CD4-positive, alpha-beta T cell treated with Interleukin-21 for 1 hour (primary cell): ENCODE measurements around the gene EML1.
"Not testable (repeated sequence)": the region's sequence is repeated elsewhere in the genome, so short reads cannot be mapped to it uniquely, and the experiment has no call there.

Experiments used
- DNase-seq: peaks from one replicate; pipeline ENCODE4 v3.0.0-alpha.2; 2020

The EML1 gene

DNA sequence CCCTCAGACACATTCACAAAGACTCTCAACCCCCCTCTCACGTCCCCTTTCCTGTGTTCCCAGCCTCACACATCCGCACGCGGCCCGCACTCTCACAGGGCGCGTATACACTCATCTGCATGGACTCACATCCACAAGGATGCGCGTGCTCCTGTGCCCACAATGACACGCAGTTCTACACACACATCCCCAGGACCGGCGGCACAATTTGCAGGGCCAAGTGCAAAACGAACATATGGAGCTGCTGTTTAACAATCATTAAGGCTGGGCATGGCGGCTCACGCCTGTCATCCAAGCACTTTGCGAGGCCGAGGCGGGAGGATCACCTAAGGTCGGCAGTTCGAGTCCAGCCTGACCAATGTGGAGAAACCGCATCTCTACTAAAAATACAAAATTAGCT lies 36.4 kb upstream of the EML1 start:
- no peak for DNase-seq

GRCh38 chr14:99757331-99758070 lies 35.7 kb upstream of the EML1 start:
- DNase-seq: no peak

DNA sequence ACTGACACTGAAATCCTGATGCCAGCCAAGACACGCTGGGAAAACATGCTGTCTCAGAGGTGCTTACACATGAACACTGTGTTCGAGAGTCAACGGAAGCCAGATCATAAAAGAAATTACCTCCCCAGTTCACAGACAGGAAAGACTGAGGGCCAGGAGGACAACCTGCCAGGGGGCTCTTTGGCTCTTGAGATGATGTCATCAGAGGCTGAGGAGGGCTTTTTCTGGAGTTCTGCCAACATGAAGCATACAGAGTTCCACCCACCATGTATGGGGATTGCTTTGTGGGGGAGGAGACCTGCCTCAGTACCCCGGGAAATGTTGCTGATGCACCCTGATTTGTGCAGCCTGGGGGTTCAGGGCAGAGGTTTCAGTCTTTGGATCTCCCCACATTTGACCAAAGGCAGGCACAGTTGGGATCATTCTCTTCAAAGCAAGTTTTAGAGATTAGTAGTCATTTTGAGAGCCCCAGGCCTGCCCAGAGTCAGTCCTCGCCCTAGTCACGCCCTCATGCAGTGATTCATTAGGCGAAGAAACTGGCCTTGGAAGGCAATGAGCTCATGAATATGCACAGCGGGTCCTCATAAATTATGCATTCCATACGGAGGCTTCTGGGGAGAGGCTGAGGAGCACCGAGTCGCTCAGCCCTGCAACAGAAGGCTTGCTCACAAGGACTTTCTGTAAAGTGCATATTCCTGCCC lies 34.9 kb upstream of the EML1 start:
- no peak for DNase-seq

- no peak for DNase-seq
These were observed 34.2 kb upstream of the EML1 start for GRCh38 chr14:99758872-99759545.

- DNase-seq: no peak
These were observed 33.7 kb upstream of the EML1 start for GRCh38 chr14:99759546-99759925.

- DNase-seq: no peak
These were observed 32.4 kb upstream of the EML1 start for GRCh38 chr14:99760817-99761216.

- DNase-seq: not testable (repeated sequence)
These were observed 30.3 kb upstream of the EML1 start for GRCh38 chr14:99762911-99763310.

DNA sequence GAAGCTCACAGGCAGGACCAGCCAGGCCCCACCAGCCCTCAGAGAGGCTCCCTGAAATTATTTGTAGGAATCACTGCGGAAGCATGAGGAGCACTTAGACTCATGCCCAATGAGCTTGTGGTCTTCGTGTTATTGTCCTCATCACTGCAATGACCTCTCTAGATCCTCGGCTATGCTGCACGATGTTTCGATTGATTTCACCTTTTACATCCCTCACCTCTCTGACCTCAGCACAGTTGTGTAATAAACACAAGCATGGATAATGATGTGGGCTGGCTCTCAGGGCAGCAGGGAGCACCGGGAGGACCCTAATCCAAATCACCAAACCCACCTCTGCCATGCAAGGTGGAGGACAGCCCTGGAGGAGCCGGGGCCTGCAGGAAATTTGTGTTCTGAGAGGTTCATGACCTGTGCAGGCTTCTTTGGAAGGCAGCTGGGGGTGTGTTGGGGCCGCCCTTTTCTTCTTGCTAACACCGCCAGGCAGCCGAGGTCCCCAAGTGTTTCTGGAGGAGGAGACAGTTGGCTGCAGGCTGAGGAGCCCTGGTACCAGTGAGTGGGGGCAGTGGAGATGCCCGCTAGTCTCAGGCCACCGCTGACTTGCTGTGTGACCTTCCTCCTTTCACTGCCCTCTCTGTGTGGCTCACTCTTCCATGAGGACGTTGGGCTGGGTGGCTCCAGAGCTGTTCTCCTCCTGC lies 29.5 kb upstream of the EML1 start:
- no peak for DNase-seq

DNA sequence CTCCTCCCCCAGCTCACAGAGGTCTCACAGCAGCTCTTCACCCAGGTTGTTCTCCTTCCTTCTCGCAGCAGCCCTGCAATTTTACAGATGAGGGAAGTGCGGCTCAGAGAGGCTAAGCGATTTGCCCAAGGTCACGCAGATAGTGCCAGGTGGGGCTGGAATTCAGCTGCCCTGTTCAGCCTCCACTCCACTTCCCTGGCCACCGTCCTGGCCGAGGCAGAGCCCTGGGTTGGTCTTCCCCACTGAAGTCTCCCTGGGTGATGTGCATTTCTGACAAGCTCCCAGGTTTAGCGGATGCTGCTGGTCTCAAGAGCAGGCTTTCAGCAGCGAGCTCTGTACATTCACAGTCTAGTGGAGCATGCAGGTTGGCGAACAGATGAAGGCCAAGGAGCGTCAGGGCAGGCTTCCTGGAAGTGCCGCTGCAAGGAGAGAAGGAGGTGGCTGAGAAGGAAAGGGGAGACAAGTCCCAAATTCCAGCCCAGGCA lies 28.9 kb upstream of the EML1 start:
- DNase-seq: no peak

- no peak for DNase-seq
These were observed 24.8 kb upstream of the EML1 start for GRCh38 chr14:99768381-99768780.

DNA sequence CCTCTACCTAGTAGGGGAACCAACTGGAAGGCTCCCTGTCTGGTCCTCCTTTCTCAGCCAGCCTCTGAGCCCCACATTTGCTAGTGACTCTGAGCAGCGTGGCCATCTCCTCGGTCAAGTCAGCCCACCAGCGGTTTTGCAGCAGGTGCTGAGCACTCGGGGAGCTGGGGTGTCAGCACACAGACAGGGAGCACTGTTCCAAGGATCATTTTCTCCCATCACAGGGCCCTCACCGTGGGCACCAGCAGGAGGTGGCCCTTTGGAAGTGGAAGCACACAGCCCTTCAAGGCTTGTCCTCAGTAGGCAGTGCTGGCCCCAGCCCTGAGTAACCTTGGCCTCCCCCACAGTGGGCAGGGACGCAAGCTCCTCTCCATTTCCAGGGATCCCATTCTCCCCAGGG lies 24.1 kb upstream of the EML1 start:
- DNase-seq: no peak

DNA sequence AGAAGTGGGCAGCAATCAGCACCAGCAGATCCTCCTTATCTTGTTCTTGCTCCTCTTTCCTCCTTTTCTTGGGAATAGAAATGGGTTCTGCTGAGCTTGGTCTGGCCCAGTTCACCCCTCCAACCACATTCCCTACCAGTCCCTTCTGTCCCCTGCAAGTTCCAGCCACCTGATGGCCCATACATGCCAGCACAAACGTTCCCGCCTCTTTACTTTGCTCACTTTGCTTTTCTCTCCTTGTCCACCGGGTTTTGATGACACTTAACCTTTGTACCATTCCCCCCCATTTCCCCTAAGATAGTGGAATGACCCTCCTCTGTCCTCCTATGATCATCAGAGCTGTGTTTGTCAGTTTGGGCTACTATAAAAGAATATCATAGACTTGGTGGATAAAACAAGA lies 23.4 kb upstream of the EML1 start:
- DNase-seq: no peak

GRCh38 chr14:99772371-99773283 lies 20.6 kb upstream of the EML1 start:
- no peak for DNase-seq

DNA sequence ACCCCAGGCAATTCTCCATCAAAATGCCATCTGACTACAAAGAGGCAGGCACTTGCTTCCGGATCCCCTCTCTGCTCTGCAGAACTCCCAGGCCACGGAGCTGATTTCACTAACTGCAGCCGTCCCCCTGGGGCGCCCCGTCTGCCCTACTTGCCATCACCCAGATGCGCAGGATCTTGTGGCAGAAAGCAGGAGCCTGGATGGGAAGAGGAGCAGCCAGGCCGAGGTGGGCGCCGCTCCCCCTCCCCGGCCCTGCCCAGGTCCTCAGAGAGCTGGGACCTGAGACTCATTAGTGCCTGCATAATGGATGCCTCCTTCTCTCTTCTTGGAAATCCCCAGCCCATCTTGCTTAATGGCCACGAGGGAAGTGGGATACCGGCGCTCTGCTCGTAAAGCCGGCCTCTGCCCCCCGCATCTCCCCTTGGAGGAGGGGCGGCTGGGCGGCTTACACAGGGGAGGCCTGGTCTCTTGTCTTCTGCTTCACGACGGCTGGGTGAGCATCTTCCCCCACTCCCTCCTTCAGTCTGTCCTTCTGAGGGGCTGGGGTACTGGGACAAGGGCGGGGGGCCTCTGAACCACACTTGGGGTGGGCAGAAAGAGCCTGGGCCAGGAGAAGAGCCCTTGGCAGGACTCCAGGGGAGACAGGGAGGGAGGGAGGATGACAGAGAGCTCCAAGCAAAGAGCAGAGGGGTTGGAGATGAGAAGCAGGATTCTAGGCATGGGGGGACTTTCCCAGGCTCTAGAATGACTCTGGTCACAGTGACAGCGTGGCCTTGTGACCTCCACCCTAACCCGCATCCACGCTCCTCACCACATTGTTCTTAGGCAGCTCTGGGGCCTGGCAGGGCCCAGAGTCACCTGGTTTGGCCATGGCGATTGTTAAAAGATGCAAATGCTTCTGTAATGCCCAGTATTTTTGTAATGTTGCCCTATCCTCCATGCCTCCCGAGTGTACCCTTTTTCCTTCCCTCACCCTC lies 19.4 kb upstream of the EML1 start:
- DNase-seq: no peak

DNA sequence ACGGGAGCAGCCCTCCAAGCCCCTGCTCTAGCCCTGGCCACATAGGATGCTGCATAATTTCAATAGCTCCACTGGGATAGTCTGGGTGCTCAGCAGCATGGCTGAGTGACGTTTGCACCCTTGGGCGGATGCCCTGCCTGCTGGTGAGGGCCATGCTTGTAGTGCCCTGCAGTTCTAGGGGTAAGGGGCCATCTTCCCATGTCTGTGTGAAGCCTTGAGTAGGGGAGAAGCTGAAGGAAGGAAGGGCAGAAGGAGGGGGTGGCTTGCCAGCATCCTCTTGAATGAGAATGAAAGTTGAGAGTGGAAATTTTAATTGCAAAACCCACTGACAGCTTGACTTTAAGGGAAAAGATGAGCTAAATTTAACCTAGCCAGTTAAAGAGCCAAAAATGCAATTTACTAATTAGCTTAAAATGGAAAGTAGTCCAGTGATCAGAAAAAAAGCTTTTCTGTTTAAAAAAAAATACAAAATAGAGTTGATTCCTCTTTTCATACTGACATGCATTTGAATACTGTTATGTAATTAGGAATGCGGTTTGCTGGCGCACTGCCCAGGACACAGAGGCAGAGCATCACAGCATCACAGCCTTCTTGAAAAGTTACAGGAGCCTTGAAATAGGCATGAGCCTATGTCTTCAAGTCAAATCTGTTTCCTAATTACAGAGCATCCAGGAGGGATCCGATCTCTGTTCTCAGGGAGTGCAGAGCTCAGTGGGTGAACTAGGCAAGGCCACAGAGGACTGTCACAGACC lies 18.5 kb upstream of the EML1 start:
- no peak for DNase-seq

GRCh38 chr14:99775351-99775750 lies 17.9 kb upstream of the EML1 start:
- DNase-seq: no peak

- DNase-seq: no peak
These were observed 15.3 kb upstream of the EML1 start for GRCh38 chr14:99777951-99778350.

GRCh38 chr14:99779751-99780150 lies 13.5 kb upstream of the EML1 start:
- no peak for DNase-seq

DNA sequence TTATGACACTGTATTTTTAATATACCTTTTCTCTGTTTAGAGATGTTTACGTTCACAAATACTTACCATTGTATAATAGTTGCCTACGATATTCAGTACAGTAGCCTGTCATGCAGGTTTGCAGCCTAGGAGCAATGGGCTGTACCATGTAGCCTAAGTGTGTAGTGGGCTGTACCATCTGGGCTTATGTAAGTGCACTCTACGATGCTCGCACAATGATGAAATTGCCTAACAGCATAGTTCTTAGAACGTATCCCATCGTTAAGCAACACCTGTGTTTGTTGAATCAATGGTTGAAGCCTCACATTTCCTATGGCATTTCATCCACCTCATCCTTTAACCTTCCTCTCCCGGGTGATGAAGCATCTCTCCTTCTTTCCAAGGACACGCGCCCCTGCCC lies 12.5 kb upstream of the EML1 start:
- DNase-seq: no peak

GRCh38 chr14:99781091-99781490 lies 12.1 kb upstream of the EML1 start:
- DNase-seq: no peak
